K562 (cell line): ENCODE measurements around the gene HOXC4. TPM values are rescaled to one million over a fixed set of nuclear protein-coding genes. Genes with fewer than 3 reads are reported as not detected.
A peak's percentile ranks its signal among the peaks of the same experiment; 100 is the strongest.

ENCODE experiments used
- ATAC-seq: fragments of 200-7000 bp; cut with Tn5 transposase; 3 replicates; pipeline ENCODE4 v1.9.1; 2020; ENCODE audit warnings: moderate library complexity
- BruUV-seq: library from RNA; stranded (reverse); fragments of 400-500 nt; replicated peaks from 2 replicates; lab custom pipeline; 2021; lab: Mats Ljungman, UMichigan
- CTCF ChIA-PET: fragments of 300-600 bp; formaldehyde crosslinking; extraction: SDS; loops from one replicate; lab custom pipeline; 2021; ENCODE audit warnings: low intra/inter-chr PET ratio; lab: Yijun Ruan, JAX
- POLR2A ChIA-PET: fragments of 300-600, 350-650 bp; sonication (Branson Sonifier 250); formaldehyde crosslinking; extraction: SDS; loops from one replicate; lab custom pipeline; 2021; ENCODE audit warnings: antibody characterized with exemption, inconsistent platforms; lab: Yijun Ruan, JAX
- DNase-seq, 4 experiments: peaks; one replicate each; pipeline versions ENCODE4 v3.0.0 to v3.0.0-alpha.2; 2011 to 2018; ENCODE audit warnings: low spot score in 3 of 4, mixed read lengths in 3 of 4; ENCODE audit errors: extremely low read depth in 1 of 4
- FAIRE-seq: peaks from 2 replicates; lab custom pipeline; 2011; peaks lifted over from hg19 to GRCh38; lab: Jason Lieb, UNC
- H2AFZ ChIP-seq: 2 replicates; pipeline ENCODE4 v1.6.0; 2011; ENCODE audit warnings: low read depth, low read length, control low read depth, inconsistent platforms
- H3K27ac ChIP-seq: fragments of 200-600 bp; 3 replicates; pipeline ENCODE4 v1.8.0; 2011; ENCODE audit warnings: low read depth, mild to moderate bottlenecking, control low read depth, inconsistent platforms, low read length, moderate library complexity, mixed read lengths; ENCODE audit errors: extremely low read depth
- H3K27me3 ChIP-seq, 2 experiments: fragments of 300-600 bp in 1 of 2; 2 replicates in 1 of 2; 3 replicates in 1 of 2; pipeline versions ENCODE4 v1.6.0 to v1.8.0; 2011; ENCODE audit warnings: inconsistent platforms in 2 of 2, low read length in 2 of 2, mild to moderate bottlenecking in 1 of 2, mixed read lengths in 1 of 2, moderate library complexity in 1 of 2; ENCODE audit not compliant: control insufficient read depth in 2 of 2, insufficient read depth in 2 of 2
- H3K36me3 ChIP-seq: fragments of 300-600 bp; 3 replicates; pipeline ENCODE4 v1.8.0; 2011; ENCODE audit warnings: mild to moderate bottlenecking, low read length, inconsistent platforms; ENCODE audit not compliant: control insufficient read depth, insufficient read depth
- H3K4me1 ChIP-seq, 2 experiments: fragments of 200-600 bp in 1 of 2; replicated peaks in 1 of 2; 2 replicates in 1 of 2; 3 replicates in 1 of 2; pipeline versions ENCODE4 v1.5.1 to v1.8.0; 2011; ENCODE audit warnings: inconsistent platforms in 2 of 2, low read length in 2 of 2, mild to moderate bottlenecking in 1 of 2, mixed read lengths in 1 of 2, moderate library complexity in 1 of 2; ENCODE audit not compliant: control insufficient read depth in 2 of 2, insufficient read depth in 2 of 2
- H3K4me2 ChIP-seq: 2 replicates; pipeline ENCODE4 v1.6.1; 2011; ENCODE audit warnings: low read length, control low read depth, inconsistent platforms, mixed read lengths; ENCODE audit not compliant: insufficient read depth
- H3K4me3 ChIP-seq: fragments of 200-600 bp; sonication (generic), shearing (Covaris generic); 2 replicates; pipeline ENCODE4 v1.5.1; 2016; ENCODE audit warnings: control low read depth, inconsistent platforms
- H3K79me2 ChIP-seq: fragments of 200-600 bp; 3 replicates; pipeline ENCODE4 v1.8.0; 2011; ENCODE audit warnings: low read length, inconsistent platforms; ENCODE audit not compliant: control insufficient read depth, insufficient read depth
- H3K9ac ChIP-seq, 2 experiments: 2 replicates each; pipeline versions ENCODE4 v1.6.0 to v1.6.1; 2011; ENCODE audit warnings: low read depth in 2 of 2, low read length in 2 of 2, control low read depth in 1 of 2, inconsistent platforms in 1 of 2, mild to moderate bottlenecking in 1 of 2, mixed read lengths in 1 of 2; ENCODE audit not compliant: insufficient read depth in 1 of 2
- H3K9me1 ChIP-seq: one replicate; pipeline ENCODE4 v1.6.0; 2011; ENCODE audit warnings: inconsistent platforms, mild to moderate bottlenecking, low read length, moderate library complexity; ENCODE audit not compliant: control insufficient read depth, insufficient read depth
- H3K9me3 ChIP-seq: replicated peaks from 2 replicates; pipeline ENCODE4 v1.5.1; 2011; ENCODE audit warnings: low read depth, low read length, inconsistent platforms; ENCODE audit not compliant: control insufficient read depth, insufficient read depth
- H4K20me1 ChIP-seq: replicated peaks from 2 replicates; pipeline ENCODE4 v1.6.1; 2011; ENCODE audit warnings: low read length, inconsistent platforms, mixed read lengths; ENCODE audit not compliant: control insufficient read depth, insufficient read depth
- CBX2 ChIP-seq: fragments of 200-600 bp; sonication (generic); IDR thresholded peaks from one replicate; pipeline ENCODE4 v1.6.1; 2012; ENCODE audit warnings: mild to moderate bottlenecking, low read length, inconsistent platforms; ENCODE audit not compliant: insufficient read depth, poor library complexity, severe bottlenecking
- CBX8 ChIP-seq: fragments of 200-600 bp; sonication (generic); IDR thresholded peaks from 2 replicates; pipeline ENCODE4 v1.6.1; 2012; ENCODE audit warnings: borderline replicate concordance, mixed run types, low read depth, mild to moderate bottlenecking, moderate library complexity, mixed read lengths, low read length, control low read depth, inconsistent platforms; ENCODE audit not compliant: poor library complexity, severe bottlenecking; ENCODE audit errors: extremely low read depth
- CUX1 ChIP-seq: fragments of 200-800 bp; sonication (Bioruptor generic); IDR thresholded peaks from 2 replicates; pipeline ENCODE4 v1.6.1; 2016; ENCODE audit warnings: missing genetic modification characterization, missing compliant biosample characterization
- GABPA ChIP-seq: fragments of 200-800 bp; sonication (Bioruptor generic); conservative IDR thresholded peaks from 2 replicates; pipeline ENCODE4 v1.6.1; 2016; ENCODE audit warnings: low read depth, missing genetic modification characterization, missing compliant biosample characterization
- SMARCB1 ChIP-seq: IDR thresholded peaks from 2 replicates; pipeline ENCODE4 v1.6.1; 2011; ENCODE audit warnings: improper control_type of control experiment, low read depth; ENCODE audit not compliant: insufficient read length
- ZFP36 ChIP-seq: fragments of 150-350 bp; IDR thresholded peaks from 2 replicates; pipeline ENCODE4 v1.6.1; 2018; ENCODE audit warnings: low read length, low read depth; ENCODE audit not compliant: partially characterized antibody
- ZNF41 ChIP-seq: fragments of 250-450 bp; sonication (Bioruptor Pico); conservative IDR thresholded peaks from 2 replicates; pipeline ENCODE4 v1.4.0; 2020; ENCODE audit warnings: mild to moderate bottlenecking
- WGBS: fragments of 100-300 bp; shearing (Covaris generic); methylation state at CpG from one replicate; pipeline ENCODE4 v1.1.6; 2016; ENCODE audit warnings: low coverage, mixed read lengths; ENCODE audit not compliant: insufficient coverage; ENCODE audit errors: missing lambda C conversion rate; 5-methylcytosine and 5-hydroxymethylcytosine counted together
- in situ Hi-C: fragments of 300-500 bp; cut with MboI; formaldehyde crosslinking; loops from 4 replicates; pipeline ENCODE4 v1.15.0; 2018; ENCODE audit warnings: inconsistent platforms, mixed read lengths
- intact Hi-C: fragments of 100-400 bp; cut with micrococcal nuclease; formaldehyde crosslinking; loops from 2 replicates; pipeline ENCODE4 v1.14.2; 2022
- polyA plus RNA-seq, 8 experiments: library from polyadenylated mRNA; depleted of rRNA in 4 of 8; stranded (reverse) in 5 of 8; unstranded in 3 of 8; fragments of >200 nt; fragmentation: Nextera tagmentation in 2 of 8; fragmentation: Illumina TruSeq in 1 of 8; extraction: Ambion mirVana in 2 of 8; extraction: Trizol in 1 of 8; gene quantifications; 2 replicates each; pipeline versions ENCODE4 v1.2.1 to v1.2.3, GENCODE V29; 2011 to 2014; ENCODE audit warnings: inconsistent platforms in 1 of 8, missing spikeins in 1 of 8
- total RNA-seq, 7 experiments: library from RNA; depleted of rRNA in 6 of 7; stranded (reverse); fragments of >200 nt in 6 of 7; fragmentation: Illumina TruSeq in 2 of 7; extraction: Trizol in 2 of 7; gene quantifications; 2 replicates each; pipeline versions ENCODE4 v1.2.1 to v1.2.3, GENCODE V29; 2011 to 2021; ENCODE audit warnings: low replicate concordance in 1 of 7
- TF ChIP-seq, protein P1 (sequence below): fragments of 450-650 bp; IDR thresholded peaks from 2 replicates; pipeline ENCODE4 v1.7.0; 2016; ENCODE audit warnings: borderline replicate concordance

The HOXC4 gene
- total and polyA plus RNA-seq, 9 of the 15 experiments (the other 6 are each of a cell fraction or from before 2014, with no cell fraction given) = 0.06 to 1.5 (median 0.44) TPM; not detected in 1

DNA sequence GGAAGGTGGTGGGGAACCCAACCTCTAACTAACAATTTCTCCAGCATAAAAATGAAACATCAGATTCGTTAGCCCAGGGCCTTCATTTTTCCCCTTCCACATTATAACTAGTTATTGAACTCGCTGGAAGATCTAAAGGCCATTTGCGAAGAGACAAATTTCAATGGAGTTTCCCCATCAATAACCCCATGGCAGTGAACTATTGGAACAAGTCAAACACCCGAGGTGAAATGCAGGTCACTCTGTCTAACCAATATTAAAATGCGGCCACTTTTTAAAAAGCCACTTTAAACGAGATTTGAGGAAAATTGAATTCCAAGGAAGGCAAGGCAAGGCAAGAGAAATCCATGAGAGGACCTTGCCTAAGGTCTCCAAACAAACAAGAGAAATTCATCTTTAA is 4.5 kb upstream of the HOXC4 start:
- Histone ChIP-seq H3K9ac (no peak overlapping the region), H3K4me2 (no peak overlapping the region), H3K4me1 (peaks cover 0 to 17% of the 10 kb centered on the region in 2 experiments; a peak in 2 of 5 replicates), H4K20me1 (0 out of 2 replicates have a peak, but pooled peaks cover 2% of the 10 kb centered on the region), H3K4me3 (no peak overlapping the region), H3K9me1 (no peaks in the 10 kb centered on the region), H3K27ac (no peak overlapping the region), H3K79me2 (no peaks in the 10 kb centered on the region), H3K27me3 (peaks cover 73 to 74% of the 10 kb centered on the region in 2 experiments), H3K36me3 (no peaks in the 10 kb centered on the region), H2AFZ (no peak overlapping the region), H3K9me3 (no peaks in the 10 kb centered on the region)
- in situ Hi-C loops (no loop called here), intact Hi-C loops (no loop called here)
- no peak for ATAC-seq
- 4% methylated on average over 6 of the region's 6 CpGs for WGBS
- BruUV-seq = no TSS peak
- ChIA-PET CTCF (no interaction called here), POLR2A (no interaction called here)
- TF ChIP-seq SMARCB1 = no peak
- peak; percentile 88 for TF ChIP-seq CBX8
- TF ChIP-seq GABPA = no peak
- TF ChIP-seq, protein P1, sequence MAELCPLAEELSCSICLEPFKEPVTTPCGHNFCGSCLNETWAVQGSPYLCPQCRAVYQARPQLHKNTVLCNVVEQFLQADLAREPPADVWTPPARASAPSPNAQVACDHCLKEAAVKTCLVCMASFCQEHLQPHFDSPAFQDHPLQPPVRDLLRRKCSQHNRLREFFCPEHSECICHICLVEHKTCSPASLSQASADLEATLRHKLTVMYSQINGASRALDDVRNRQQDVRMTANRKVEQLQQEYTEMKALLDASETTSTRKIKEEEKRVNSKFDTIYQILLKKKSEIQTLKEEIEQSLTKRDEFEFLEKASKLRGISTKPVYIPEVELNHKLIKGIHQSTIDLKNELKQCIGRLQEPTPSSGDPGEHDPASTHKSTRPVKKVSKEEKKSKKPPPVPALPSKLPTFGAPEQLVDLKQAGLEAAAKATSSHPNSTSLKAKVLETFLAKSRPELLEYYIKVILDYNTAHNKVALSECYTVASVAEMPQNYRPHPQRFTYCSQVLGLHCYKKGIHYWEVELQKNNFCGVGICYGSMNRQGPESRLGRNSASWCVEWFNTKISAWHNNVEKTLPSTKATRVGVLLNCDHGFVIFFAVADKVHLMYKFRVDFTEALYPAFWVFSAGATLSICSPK = no peak
- no peak for TF ChIP-seq ZNF41 (CRISPR knock-in tag)
- no peak for TF ChIP-seq CUX1 (CRISPR knock-in tag)
- TF ChIP-seq CBX2 = peak; percentile 90
- peak; percentile 35 for TF ChIP-seq ZFP36
- DNase-seq = no peak
- no peak for FAIRE-seq
